Panc1 (cell line): ENCODE measurements around the gene PRDX2.

ENCODE experiments used
- POLR2AphosphoS5 ChIP-seq: IDR thresholded peaks from 2 replicates; pipeline ENCODE4 v1.6.1; 2012; ENCODE audit warnings: mild to moderate bottlenecking, low read depth, low read length, moderate library complexity
- TF ChIP-seq, protein P1 (sequence below): fragments of 450-650 bp; IDR thresholded peaks from 2 replicates; pipeline ENCODE4 v1.5.1; 2017; ENCODE audit warnings: mild to moderate bottlenecking

DNA sequence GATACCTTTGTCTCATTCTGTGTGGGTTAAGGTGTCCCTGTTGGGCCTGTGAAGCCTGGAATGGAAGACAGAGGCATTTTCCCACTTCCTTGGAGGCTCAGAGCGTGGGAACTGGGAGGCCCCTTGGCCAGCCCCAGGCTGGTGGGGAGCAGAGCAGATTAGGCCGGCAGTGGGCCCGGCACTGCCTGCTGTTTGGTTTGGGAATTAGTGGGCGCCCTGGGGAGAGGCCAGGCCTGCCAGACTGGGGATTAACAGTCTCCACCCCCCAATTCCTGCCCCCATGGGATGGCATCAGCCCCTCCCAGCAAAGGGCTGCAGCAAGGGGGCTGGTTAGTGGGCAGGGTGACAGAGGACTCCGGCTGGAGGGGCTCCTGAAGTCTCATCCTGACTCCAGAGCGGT, 53.1 kb downstream of the PRDX2 start:
- TF ChIP-seq, protein P1, sequence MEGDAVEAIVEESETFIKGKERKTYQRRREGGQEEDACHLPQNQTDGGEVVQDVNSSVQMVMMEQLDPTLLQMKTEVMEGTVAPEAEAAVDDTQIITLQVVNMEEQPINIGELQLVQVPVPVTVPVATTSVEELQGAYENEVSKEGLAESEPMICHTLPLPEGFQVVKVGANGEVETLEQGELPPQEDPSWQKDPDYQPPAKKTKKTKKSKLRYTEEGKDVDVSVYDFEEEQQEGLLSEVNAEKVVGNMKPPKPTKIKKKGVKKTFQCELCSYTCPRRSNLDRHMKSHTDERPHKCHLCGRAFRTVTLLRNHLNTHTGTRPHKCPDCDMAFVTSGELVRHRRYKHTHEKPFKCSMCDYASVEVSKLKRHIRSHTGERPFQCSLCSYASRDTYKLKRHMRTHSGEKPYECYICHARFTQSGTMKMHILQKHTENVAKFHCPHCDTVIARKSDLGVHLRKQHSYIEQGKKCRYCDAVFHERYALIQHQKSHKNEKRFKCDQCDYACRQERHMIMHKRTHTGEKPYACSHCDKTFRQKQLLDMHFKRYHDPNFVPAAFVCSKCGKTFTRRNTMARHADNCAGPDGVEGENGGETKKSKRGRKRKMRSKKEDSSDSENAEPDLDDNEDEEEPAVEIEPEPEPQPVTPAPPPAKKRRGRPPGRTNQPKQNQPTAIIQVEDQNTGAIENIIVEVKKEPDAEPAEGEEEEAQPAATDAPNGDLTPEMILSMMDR, result no peak
- no peak for TF ChIP-seq POLR2AphosphoS5
